Gastrocnemius medialis (tissue), 4 donors: ENCODE measurements around the gene IFT122.

Source experiments
- CTCF ChIP-seq, 5 experiments: fragments of 450-650 bp in 3 of 5; fragments of 200-600 bp in 2 of 5; sonication (generic) in 2 of 5; IDR thresholded peaks in 4 of 5; conservative IDR thresholded peaks in 1 of 5; 1 replicate in 4 of 5; 2 replicates in 1 of 5; pipeline ENCODE4 v1.5.1; 2016 to 2019; ENCODE audit warnings: antibody characterized with exemption in 5 of 5, mild to moderate bottlenecking in 3 of 5, moderate library complexity in 3 of 5
- POLR2A ChIP-seq, 2 donors: fragments of 450-650 bp; IDR thresholded peaks; one replicate each; pipeline ENCODE4 v1.6.1; 2017; ENCODE audit warnings: antibody characterized with exemption in 2 of 2, mild to moderate bottlenecking in 2 of 2, moderate library complexity in 2 of 2

DNA sequence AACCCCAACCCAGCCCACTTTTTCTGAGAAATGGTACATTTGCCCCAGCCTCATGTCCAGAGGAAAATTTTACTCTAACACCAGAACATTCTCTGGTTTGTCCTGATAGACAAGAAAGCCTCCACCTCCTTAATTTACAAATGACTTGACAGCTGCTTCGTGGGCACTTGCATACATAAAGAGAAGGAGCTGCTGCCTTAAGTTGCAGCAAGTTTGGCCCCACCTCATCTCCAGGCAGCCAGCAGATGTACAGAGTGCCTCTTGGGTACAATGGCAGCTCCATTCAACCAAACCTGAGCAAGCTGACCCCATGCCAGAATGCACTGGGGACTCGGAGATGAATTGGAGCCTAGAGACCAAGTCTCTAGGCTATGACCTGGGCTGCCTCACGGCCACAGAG is 96.8 kb downstream of the IFT122 start:
- TF ChIP-seq CTCF (IDR thresholded peaks at IDR 0.05 in 4 of 5, conservative IDR thresholded peaks at IDR 0.05 in 1 of 5) = no peak
- no peak for TF ChIP-seq POLR2A (IDR thresholded peaks at IDR 0.05)
